GM21825 (cell line): ENCODE measurements around the gene DCLK3.

Experiments used
- ATAC-seq: cut with Tn5 transposase; IDR thresholded peaks from one replicate; pipeline ENCODE4 v1.9.1; 2021; ENCODE audit warnings: mild to moderate bottlenecking, moderate library complexity; ENCODE audit not compliant: unreplicated experiment

Gene DCLK3

GRCh38 chr3:36679384-36680200 lies 84.8 kb downstream of the DCLK3 start:
- no peak for ATAC-seq

- no peak for ATAC-seq
Observed at GRCh38 chr3:36678216-36679013, 85.9 kb downstream of the DCLK3 start.

GRCh38 chr3:36677331-36678007 lies 86.9 kb downstream of the DCLK3 start:
- ATAC-seq = peak; percentile 77

- no peak for ATAC-seq
Observed at GRCh38 chr3:36674816-36675215, 89.5 kb downstream of the DCLK3 start.

GRCh38 chr3:36669764-36670163 lies 94.6 kb downstream of the DCLK3 start:
- ATAC-seq = no peak

GRCh38 chr3:36666166-36666565 lies 98.2 kb downstream of the DCLK3 start:
- no peak for ATAC-seq

GRCh38 chr3:36663666-36664291 lies 100.6 kb downstream of the DCLK3 start:
- ATAC-seq = no peak

- no peak for ATAC-seq
Observed at GRCh38 chr3:36662626-36663025, 101.7 kb downstream of the DCLK3 start.
